Central memory CD8-positive, alpha-beta T cell (primary cell): ENCODE measurements around the gene TMEM50A.
"Not testable (repeated sequence)": the region's sequence is repeated elsewhere in the genome, so short reads cannot be mapped to it uniquely, and the experiment has no call there.

ENCODE experiments used
- ATAC-seq: fragments of 150-1000 bp; cut with Tn5 transposase; replicated peaks from 2 replicates; pipeline ENCODE4 v1.10.0; 2022; ENCODE audit warnings: mild to moderate bottlenecking, moderate FRiP score, moderate number of reproducible peaks; ENCODE audit not compliant: poor library complexity, severe bottlenecking; ENCODE audit errors: extremely low read depth
- DNase-seq, 2 donors: peaks; one replicate each; pipeline ENCODE4 v3.0.0; 2021; ENCODE audit warnings: low spot score in 2 of 2
- H3K27ac Mint-ChIP-seq: one replicate; pipeline ENCODE4 v1.8.0; 2022; ENCODE audit warnings: low read depth, mild to moderate bottlenecking, moderate library complexity, mixed read lengths
- H3K27me3 Mint-ChIP-seq: one replicate; pipeline ENCODE4 v1.8.0; 2022; ENCODE audit warnings: mixed read lengths
- H3K36me3 Mint-ChIP-seq: one replicate; pipeline ENCODE4 v1.8.0; 2022; ENCODE audit warnings: mild to moderate bottlenecking, moderate library complexity, mixed read lengths; ENCODE audit not compliant: insufficient read depth
- H3K4me1 Mint-ChIP-seq: one replicate; pipeline ENCODE4 v1.8.0; 2022; ENCODE audit warnings: mixed read lengths
- H3K4me3 Mint-ChIP-seq: one replicate; pipeline ENCODE4 v1.8.0; 2022; ENCODE audit warnings: mild to moderate bottlenecking, moderate library complexity, mixed read lengths
- H3K9me3 Mint-ChIP-seq: one replicate; pipeline ENCODE4 v1.8.0; 2022; ENCODE audit warnings: mixed read lengths

Gene TMEM50A

GRCh38 chr1:25371757-25372156 is 33.6 kb downstream of the TMEM50A start:
- not testable (repeated sequence) for ATAC-seq, H3K4me1 Mint-ChIP-seq, H3K4me3 Mint-ChIP-seq, H3K27ac Mint-ChIP-seq, H3K27me3 Mint-ChIP-seq, H3K9me3 Mint-ChIP-seq, DNase-seq, H3K36me3 Mint-ChIP-seq

DNA sequence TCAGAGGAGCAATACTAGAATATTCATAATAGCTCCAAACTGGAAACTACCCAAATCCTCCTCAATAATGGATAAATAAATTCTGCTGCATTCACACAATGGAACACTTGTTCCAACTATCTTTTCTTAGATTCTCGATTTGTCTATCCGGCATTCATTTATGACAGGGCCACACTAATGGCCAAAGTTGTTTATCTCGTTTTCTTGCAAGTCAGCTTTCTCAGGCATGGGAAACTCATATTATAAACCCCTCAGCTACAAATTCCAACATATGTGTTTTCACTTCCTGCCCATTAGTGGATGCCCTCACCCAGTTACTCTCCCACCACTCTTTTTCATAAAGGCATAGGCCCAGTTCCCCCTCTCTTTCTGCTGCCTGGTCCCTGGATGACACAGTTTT is 40.2 kb downstream of the TMEM50A start:
- H3K4me3 Mint-ChIP-seq, ATAC-seq, H3K27ac Mint-ChIP-seq, H3K4me1 Mint-ChIP-seq, H3K36me3 Mint-ChIP-seq, H3K27me3 Mint-ChIP-seq, DNase-seq, H3K9me3 Mint-ChIP-seq: not testable (repeated sequence)

DNA sequence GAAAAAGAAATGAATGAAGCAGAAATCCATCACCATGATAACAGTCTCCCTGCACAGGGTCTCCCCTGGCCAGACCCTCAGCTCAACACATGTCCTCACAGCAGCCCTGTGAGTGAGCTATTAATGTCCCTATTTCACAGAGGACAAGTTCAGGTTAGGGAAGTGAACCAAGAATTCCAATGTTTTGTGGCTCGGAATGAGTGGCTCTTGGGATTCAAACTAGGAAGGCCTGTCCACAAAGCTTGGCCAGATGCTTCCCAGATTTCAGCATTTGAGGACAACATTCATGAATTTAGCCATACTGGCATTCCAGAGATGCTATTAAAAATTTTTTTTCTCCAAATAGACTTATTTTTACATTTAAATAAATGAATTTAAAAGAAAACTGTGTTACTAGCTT is 44.4 kb downstream of the TMEM50A start:
- H3K27me3 Mint-ChIP-seq: peaks cover 13% of the 10 kb centered on the region
- not testable (repeated sequence) for H3K9me3 Mint-ChIP-seq, H3K4me1 Mint-ChIP-seq, H3K36me3 Mint-ChIP-seq, H3K27ac Mint-ChIP-seq, ATAC-seq, DNase-seq, H3K4me3 Mint-ChIP-seq

DNA sequence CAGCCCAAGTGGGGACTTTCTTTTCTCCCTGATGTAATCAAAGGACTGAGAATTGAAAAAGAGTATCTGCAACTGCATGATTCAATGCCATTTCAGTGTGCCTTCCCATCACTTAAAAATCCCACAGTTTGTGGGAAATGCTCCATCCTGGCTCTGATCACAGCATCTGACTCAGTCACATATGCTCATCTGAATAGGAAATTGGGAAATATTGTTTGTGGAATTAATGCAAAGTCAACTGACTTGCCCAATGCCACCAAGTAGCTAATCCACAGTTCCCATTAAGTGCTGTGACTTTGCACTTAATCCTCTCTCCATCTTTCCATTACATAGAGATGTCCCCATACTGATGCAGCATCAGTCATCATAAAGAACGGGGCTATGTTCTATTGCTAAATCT is 45.0 kb downstream of the TMEM50A start:
- not testable (repeated sequence) for H3K27ac Mint-ChIP-seq

GRCh38 chr1:25383875-25384274 is 45.7 kb downstream of the TMEM50A start:
- not testable (repeated sequence) for H3K9me3 Mint-ChIP-seq, ATAC-seq, H3K36me3 Mint-ChIP-seq, H3K4me1 Mint-ChIP-seq, H3K4me3 Mint-ChIP-seq, DNase-seq, H3K27ac Mint-ChIP-seq
- H3K27me3 Mint-ChIP-seq: peaks cover 13% of the 10 kb centered on the region

More for the DNA sequence above, 45.0 kb downstream of the TMEM50A start:
- H3K9me3 Mint-ChIP-seq, H3K4me3 Mint-ChIP-seq, ATAC-seq, H3K4me1 Mint-ChIP-seq, H3K36me3 Mint-ChIP-seq, DNase-seq: not testable (repeated sequence)
- peaks cover 13% of the 10 kb centered on the region for H3K27me3 Mint-ChIP-seq

- peaks cover 13% of the 10 kb centered on the region for H3K27me3 Mint-ChIP-seq
- H3K4me1 Mint-ChIP-seq, DNase-seq, H3K4me3 Mint-ChIP-seq, H3K36me3 Mint-ChIP-seq, ATAC-seq, H3K9me3 Mint-ChIP-seq, H3K27ac Mint-ChIP-seq: not testable (repeated sequence)
Measured at GRCh38 chr1:25387096-25387495, 49.0 kb downstream of the TMEM50A start.

DNA sequence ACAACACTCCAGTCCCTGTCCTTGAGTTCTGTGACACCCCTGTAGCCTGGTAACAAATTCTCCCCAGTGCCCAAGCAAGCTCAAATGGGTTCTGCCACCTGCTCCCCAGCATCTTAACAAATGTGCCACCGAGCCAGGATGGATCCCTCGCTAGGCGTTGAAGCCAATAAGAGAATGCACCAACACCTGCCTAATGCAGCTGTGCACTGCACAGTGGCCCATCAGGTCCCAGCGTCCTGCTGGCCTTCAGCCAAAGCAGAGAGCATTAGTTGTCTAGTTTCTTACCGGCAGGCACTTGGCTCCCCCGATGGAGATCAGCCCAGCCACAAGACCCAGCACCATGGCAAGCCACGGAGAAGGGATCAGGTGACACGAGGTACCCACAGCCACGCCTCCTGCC is 50.6 kb downstream of the TMEM50A start:
- not testable (repeated sequence) for H3K4me1 Mint-ChIP-seq, H3K36me3 Mint-ChIP-seq, H3K4me3 Mint-ChIP-seq, H3K27ac Mint-ChIP-seq, H3K9me3 Mint-ChIP-seq, ATAC-seq, DNase-seq
- H3K27me3 Mint-ChIP-seq: peaks cover 13% of the 10 kb centered on the region

DNA sequence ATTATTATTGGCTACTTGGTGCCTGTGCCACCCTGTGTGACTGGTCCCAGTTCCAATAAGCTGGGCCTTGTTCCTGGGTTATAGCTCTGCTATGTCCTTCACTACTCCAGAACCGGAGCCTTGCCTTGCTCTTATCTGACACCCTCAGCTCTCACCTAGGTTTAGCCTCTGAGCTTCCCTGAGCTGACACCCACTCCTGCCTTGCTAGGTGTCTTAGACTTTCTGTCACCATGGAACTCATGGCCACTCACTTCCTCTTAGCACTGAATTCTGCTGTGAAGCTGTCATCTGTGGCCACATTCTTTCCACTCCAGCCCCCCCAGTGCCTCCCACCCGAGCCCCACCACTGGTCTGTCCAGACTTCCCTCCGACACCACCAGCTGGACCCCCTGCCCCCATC is 51.6 kb downstream of the TMEM50A start:
- ATAC-seq, H3K4me1 Mint-ChIP-seq, H3K27ac Mint-ChIP-seq, H3K9me3 Mint-ChIP-seq, H3K4me3 Mint-ChIP-seq, DNase-seq, H3K36me3 Mint-ChIP-seq: not testable (repeated sequence)
- peaks cover 21% of the 10 kb centered on the region for H3K27me3 Mint-ChIP-seq

DNA sequence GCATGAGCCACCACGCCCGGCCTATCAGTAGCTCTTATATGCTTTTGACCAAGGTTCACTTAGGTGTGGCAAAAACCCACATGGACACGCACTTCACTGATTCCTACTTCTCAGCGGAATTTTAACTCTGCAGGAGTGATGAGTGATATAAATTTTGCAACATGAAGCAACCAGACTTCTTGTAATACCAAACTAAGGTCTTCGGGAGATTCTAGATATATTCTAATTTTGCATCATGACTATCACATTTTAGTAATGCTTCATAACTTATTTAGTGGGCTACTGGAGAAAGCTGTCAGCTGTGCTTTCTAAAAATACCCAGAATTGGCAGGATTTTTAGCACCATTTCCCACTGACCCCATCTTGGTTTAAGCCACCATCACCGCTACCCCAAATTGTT is 54.7 kb downstream of the TMEM50A start:
- no peaks in the 10 kb centered on the region for H3K9me3 Mint-ChIP-seq
- no peaks in the 10 kb centered on the region for H3K36me3 Mint-ChIP-seq
- H3K27me3 Mint-ChIP-seq: peaks cover 9% of the 10 kb centered on the region
- ATAC-seq (no peak), DNase-seq (no peak)
- no peak overlapping the region for H3K4me3 Mint-ChIP-seq
- no peak overlapping the region for H3K27ac Mint-ChIP-seq
- H3K4me1 Mint-ChIP-seq: no peaks in the 10 kb centered on the region

- H3K27me3 Mint-ChIP-seq: peaks cover 27% of the 10 kb centered on the region
- not testable (repeated sequence) for H3K27ac Mint-ChIP-seq, H3K4me1 Mint-ChIP-seq, H3K36me3 Mint-ChIP-seq, DNase-seq, H3K9me3 Mint-ChIP-seq, ATAC-seq, H3K4me3 Mint-ChIP-seq
Measured at GRCh38 chr1:25397549-25397948, 59.4 kb downstream of the TMEM50A start.

GRCh38 chr1:25398079-25398478 is 59.9 kb downstream of the TMEM50A start:
- not testable (repeated sequence) for H3K4me3 Mint-ChIP-seq, ATAC-seq, H3K27ac Mint-ChIP-seq, DNase-seq, H3K9me3 Mint-ChIP-seq, H3K4me1 Mint-ChIP-seq, H3K36me3 Mint-ChIP-seq
- peaks cover 33% of the 10 kb centered on the region for H3K27me3 Mint-ChIP-seq

DNA sequence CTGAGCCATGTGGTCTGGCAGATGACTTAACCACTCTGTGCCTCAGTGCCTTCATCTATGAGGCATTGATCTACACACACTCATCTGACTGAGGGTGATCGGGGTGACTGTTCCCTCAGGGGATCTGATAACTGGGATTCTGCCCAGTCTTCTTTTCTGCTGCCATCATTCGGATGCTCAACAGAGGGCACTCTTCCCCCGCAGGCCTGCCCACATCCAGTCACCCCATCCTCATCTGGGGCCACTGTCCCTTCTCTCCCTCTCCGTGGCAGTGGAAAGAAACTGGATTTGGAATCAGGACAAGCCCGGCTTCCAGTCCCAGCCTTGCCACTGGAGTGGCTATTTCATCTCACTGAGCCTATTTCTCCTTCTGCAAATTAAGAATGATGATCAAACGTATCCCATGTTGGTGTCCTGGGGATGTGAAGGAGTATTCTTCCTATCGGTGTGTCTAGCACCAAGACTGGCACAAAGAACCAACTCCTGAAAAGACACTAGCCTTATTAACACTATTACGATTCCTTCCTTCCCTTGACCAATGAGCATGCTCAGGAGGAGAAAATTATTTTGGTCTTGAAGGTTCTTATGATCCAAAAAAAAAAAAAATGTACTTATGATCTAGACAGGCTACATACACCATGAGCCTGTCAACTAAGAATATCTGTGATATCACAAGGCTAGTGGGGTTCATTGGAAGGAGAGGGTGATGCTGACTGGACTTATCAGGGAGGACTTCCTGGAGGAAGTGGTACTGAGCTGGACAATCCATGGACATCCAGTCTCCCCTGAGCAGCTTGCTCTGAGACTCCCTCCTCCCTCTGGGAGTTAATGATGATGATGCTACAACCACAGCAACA is 65.0 kb downstream of the TMEM50A start:
- H3K9me3 Mint-ChIP-seq, DNase-seq, H3K4me1 Mint-ChIP-seq, H3K4me3 Mint-ChIP-seq, H3K27ac Mint-ChIP-seq, H3K36me3 Mint-ChIP-seq: not testable (repeated sequence)
- ATAC-seq: peak; percentile 67
- peaks cover 24% of the 10 kb centered on the region for H3K27me3 Mint-ChIP-seq

DNA sequence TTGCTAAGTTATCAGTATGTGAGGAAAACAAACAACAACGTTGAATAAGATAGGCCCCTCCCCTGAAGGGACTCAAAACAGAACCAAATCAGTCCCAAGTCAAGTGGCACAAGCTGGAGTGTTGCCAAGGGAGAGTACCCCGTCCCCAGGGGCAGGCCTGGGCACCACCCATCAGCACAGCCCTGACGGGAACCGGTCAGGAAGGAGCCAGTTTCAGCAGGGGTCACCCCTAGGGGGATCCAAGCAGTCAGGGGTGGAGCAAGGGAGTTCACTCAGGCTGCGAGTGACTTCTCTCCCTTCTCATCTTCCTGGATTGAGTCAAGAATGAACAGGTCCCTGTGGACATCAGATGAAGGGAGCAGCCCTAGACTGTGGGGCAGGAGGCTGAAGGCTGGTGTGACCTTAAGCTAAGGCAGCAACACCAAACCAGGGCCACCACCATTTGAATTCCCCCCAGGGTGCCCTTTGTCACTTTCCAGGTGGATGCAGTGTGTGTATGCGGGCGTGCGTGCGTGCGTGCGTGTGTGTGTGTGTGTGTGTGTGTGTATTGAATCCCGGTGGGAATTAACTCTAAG is 67.7 kb downstream of the TMEM50A start:
- not testable (repeated sequence) for ATAC-seq, H3K4me1 Mint-ChIP-seq, H3K36me3 Mint-ChIP-seq, DNase-seq, H3K9me3 Mint-ChIP-seq, H3K4me3 Mint-ChIP-seq, H3K27ac Mint-ChIP-seq
- H3K27me3 Mint-ChIP-seq: peaks cover 21% of the 10 kb centered on the region
